NCI-H2196 (cell line): ENCODE measurements around the gene NSG2.
A peak's percentile ranks its signal among the peaks of the same experiment; 100 is the strongest.

Experiments
- DNase-seq: peaks from one replicate; lab custom pipeline; 2025; ENCODE audit not compliant: unreplicated experiment; lab: John Stamatoyannopoulos, UW

Gene NSG2

DNA sequence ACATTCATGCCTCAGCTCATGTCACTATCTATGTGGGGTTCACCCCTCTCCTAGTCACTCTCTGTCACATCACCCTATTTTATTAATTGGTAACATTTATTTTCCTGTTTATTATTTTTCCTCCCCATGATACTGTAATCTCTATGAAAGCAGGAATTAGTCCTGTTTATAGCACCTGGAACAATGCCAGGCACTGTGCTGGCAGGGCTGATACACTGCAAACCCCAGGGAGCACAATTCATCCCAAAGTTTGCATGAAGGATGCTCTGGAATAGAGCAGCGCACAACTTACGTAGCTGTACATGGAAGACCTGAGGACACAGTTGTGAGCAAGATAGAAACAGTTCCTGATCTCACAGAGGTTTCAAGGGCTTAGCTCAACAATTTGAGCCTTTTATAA lies 103.2 kb downstream of the NSG2 start:
- DNase-seq, result peak; percentile 12

DNA sequence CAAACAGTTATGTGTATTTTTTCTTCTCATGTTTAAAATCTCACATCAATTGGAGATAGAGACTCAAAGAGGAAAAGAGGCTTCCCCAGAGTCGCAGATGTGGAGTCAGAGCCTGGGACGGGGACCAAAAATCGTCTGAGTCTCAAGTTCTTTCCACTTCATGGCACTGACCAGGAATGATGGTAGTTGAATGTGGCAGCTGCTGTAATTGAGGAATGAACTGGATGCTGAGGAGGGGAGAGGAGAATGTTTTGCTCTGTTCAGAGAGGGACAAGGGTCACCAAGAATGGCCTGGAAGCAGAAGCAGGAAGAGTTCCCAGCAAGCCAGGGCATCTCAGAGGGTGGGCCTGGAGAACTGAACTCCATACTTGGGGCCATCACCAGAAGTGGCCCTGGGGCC lies 103.9 kb downstream of the NSG2 start:
- DNase-seq, result no peak

DNA sequence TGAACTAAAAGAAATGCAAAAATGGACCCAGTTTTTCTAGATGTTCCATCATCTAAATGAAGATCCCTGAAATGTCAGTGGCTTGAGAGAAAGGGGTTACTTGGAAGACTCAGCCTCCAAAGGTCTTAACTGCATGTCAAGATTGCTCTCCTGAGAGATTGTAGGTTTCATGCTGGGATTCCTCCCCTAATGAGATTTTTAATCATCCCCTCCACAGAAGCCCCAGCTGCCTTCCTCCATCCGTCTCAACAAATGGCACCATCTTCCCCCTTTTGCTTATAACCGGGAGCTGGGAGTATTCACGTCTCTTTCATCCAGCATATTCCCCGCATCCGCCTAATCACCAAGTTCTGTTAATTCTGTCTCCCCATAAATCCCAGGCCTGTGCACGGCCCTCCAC lies 104.5 kb downstream of the NSG2 start:
- DNase-seq, result no peak

DNA sequence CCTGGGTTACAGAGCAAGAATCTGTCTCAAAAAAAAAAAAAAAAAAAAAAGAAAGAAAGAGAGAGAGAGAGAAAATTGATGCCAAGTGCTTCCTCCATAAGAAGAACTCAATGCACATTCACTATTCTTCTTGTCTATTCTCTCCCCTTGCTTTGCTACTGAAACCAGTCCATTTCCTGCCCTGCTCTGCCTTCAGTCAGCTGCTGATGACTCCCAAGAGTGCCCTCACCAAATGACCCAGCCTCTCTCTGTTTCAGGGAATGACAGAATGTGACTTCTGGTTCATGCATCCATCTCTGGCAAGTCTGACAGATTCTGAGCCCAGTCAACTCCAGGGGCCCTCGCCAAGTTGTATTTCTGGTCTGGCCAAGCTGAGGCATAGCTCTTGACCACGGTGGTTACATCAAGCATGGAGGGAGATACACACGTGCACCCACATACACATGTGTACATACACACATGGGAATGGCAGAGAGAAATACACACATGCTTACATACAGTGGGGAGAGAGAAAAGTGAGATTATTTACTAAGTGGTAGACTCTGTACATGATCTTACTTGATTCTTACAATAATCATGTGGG lies 106.2 kb downstream of the NSG2 start:
- no peak for DNase-seq

DNA sequence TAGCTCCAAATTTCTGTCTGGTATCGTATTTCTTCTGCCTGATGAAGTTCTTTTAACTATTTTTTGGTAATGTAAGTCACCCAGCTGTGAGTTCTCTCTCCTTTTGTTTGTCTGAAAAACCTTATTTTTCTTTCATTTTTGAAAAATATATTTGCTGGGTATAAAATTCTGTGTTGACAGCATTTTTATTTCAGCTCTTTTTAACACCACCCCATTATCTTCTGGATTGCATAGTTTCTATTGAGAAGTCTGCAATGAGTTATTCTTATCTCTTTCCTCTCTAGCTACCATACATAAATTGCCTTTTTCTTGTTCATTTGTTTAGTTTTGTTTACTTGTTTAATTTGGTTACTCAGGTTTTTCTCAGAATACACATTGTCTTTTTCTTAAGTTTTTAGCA lies 109.1 kb downstream of the NSG2 start:
- no peak for DNase-seq

DNA sequence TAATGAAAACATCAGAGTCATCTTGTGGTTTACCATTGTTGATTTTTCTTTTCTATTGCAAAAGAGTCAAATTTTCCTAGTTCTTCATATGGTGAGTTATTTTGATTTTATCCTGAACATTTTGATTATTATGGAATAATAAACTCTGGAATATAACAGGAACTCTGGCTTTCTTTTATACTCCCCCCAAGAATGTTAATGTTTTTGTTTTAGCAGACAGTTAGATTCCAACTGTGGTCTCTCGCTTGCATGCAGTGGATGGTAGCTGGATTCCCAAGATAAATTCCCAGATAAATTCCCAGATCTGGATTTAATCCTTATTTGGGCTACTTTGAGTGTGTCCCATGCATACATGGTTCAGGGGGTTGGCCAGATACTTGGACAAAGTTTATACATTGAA lies 109.8 kb downstream of the NSG2 start:
- no peak for DNase-seq

DNA sequence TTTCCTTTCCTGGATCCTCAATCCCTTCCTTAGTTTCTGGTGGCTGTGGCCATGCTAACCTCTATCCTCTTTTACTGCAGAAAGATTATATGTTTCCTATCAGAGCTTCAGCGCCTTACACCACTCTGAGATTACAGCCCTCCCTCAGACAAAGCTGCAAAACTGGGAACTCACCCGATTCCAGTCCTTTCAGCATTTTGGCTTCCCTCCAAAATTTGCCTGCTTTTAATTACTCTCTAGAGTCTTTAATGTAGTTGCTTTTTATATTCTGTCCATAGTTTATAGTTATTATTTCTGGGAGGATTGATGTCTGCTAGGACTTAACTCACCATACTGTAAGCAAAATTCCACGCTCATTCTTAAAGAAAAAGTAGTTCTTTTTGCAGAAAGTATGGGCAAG lies 110.2 kb downstream of the NSG2 start:
- DNase-seq, result no peak

DNA sequence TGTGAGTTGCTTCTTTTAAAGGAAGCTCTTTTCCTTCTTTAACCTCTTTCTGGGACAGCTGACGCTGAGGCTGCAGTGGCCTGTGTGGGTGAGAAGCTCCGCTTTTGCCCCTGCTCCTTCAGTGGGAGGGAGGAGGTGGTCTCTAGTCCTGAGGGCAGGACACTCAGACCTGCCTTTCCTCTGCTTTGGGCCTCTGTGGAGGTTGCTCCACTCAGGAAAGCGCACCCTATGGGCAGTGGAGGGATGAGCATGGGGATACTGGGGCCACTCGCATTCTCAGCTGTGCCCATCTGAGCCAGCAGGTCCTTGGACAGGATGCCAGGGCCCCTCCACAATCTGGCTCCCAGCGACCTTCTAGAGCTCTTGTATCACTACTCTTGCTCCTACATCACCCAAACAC lies 111.5 kb downstream of the NSG2 start:
- DNase-seq, result no peak
